Measurements from ENCODE around the gene SYTL5.

Gene SYTL5

GRCh38 chrX:38178396-38178795 lies 172.0 kb downstream of the SYTL5 start:
- in situ Hi-C loops (cut with HindIII; ENCODE audit: low pct_unique_long_range_greater_than_20kb, low sequenced_read_pairs) = no loop called here

More at GRCh38 chrX:38178396-38178795, 172.0 kb downstream of the SYTL5 start:
- no peak for DNase-seq (ENCODE audit: low read depth in 1 of 2, low spot score in 1 of 2)
- no peak for TF ChIP-seq JUND (IDR thresholded peaks at IDR 0.05; ENCODE audit: low read depth)
